H9 (cell line): ENCODE data around the gene CHORDC1. TPM values are rescaled to one million over a fixed set of nuclear protein-coding genes. Genes with fewer than 3 reads are reported as not detected.

Experiments used
- DNase-seq: peaks from one replicate; pipeline ENCODE4 v3.0.0-alpha.2; 2017
- H2AFZ ChIP-seq: one replicate; pipeline ENCODE4 v1.6.1; 2013; ENCODE audit warnings: mild to moderate bottlenecking, low read length, control low read depth, moderate library complexity
- H2AK5ac ChIP-seq: 2 replicates; pipeline ENCODE4 v1.6.1; 2013; ENCODE audit warnings: low read length, control low read depth, mixed read lengths; ENCODE audit not compliant: insufficient read length
- H2BK120ac ChIP-seq: one replicate; pipeline ENCODE4 v1.6.1; 2013; ENCODE audit warnings: low read depth, mild to moderate bottlenecking, low read length, control low read depth, inconsistent platforms; ENCODE audit not compliant: poor library complexity, severe bottlenecking
- H2BK12ac ChIP-seq: 2 replicates; pipeline ENCODE4 v1.6.1; 2013; ENCODE audit warnings: low read length, control low read depth, mixed read lengths, low read depth; ENCODE audit not compliant: insufficient read length
- H2BK15ac ChIP-seq: 2 replicates; pipeline ENCODE4 v1.6.1; 2013; ENCODE audit warnings: low read depth, low read length, control low read depth
- H2BK20ac ChIP-seq: one replicate; pipeline ENCODE4 v1.6.1; 2013; ENCODE audit warnings: low read depth, mild to moderate bottlenecking, low read length, control low read depth, inconsistent platforms; ENCODE audit not compliant: poor library complexity, severe bottlenecking
- H2BK5ac ChIP-seq: 2 replicates; pipeline ENCODE4 v1.6.1; 2013; ENCODE audit warnings: low read length, control low read depth, mixed read lengths; ENCODE audit not compliant: insufficient read length
- H3K14ac ChIP-seq: 2 replicates; pipeline ENCODE4 v1.6.1; 2013; ENCODE audit warnings: low read length, control low read depth; ENCODE audit not compliant: insufficient read depth
- H3K18ac ChIP-seq: 2 replicates; pipeline ENCODE4 v1.6.1; 2013; ENCODE audit warnings: low read depth, mild to moderate bottlenecking, mixed read lengths, low read length, control low read depth; ENCODE audit not compliant: insufficient read length
- H3K23ac ChIP-seq: 2 replicates; pipeline ENCODE4 v1.6.1; 2013; ENCODE audit warnings: low read length, control low read depth, mixed read lengths, low read depth; ENCODE audit not compliant: insufficient read length
- H3K23me2 ChIP-seq: 2 replicates; pipeline ENCODE4 v1.6.1; 2013; ENCODE audit warnings: low read depth, mild to moderate bottlenecking, mixed read lengths, low read length, control low read depth; ENCODE audit not compliant: insufficient read length, poor library complexity, severe bottlenecking
- H3K27ac ChIP-seq: 2 replicates; pipeline ENCODE4 v1.5.1; 2013; ENCODE audit warnings: low read length, control low read depth, mixed read lengths, low read depth; ENCODE audit not compliant: insufficient read length
- H3K27me3 ChIP-seq: 2 replicates; pipeline ENCODE4 v1.6.1; 2013; ENCODE audit warnings: low read length, control low read depth, inconsistent platforms; ENCODE audit not compliant: insufficient read depth
- H3K4ac ChIP-seq: 2 replicates; pipeline ENCODE4 v1.6.1; 2013; ENCODE audit warnings: low read depth, mild to moderate bottlenecking, control low read depth, inconsistent platforms, low read length, moderate library complexity
- H3K4me1 ChIP-seq: 2 replicates; pipeline ENCODE4 v1.6.1; 2013; ENCODE audit warnings: low read length, control low read depth, inconsistent platforms; ENCODE audit not compliant: insufficient read depth
- H3K4me2 ChIP-seq: 2 replicates; pipeline ENCODE4 v1.6.1; 2013; ENCODE audit warnings: low read length, control low read depth, mixed read lengths; ENCODE audit not compliant: insufficient read length, insufficient read depth
- H3K56ac ChIP-seq: 2 replicates; pipeline ENCODE4 v1.6.1; 2013; ENCODE audit warnings: low read depth, mild to moderate bottlenecking, mixed read lengths, low read length, control low read depth; ENCODE audit not compliant: insufficient read length
- H3K79me1 ChIP-seq: 2 replicates; pipeline ENCODE4 v1.6.1; 2013; ENCODE audit warnings: low read depth, mild to moderate bottlenecking, moderate library complexity, low read length, control low read depth, inconsistent platforms; ENCODE audit not compliant: insufficient read depth, poor library complexity, severe bottlenecking
- H3K79me2 ChIP-seq: 2 replicates; pipeline ENCODE4 v1.6.1; 2013; ENCODE audit warnings: low read length, control low read depth, inconsistent platforms; ENCODE audit not compliant: insufficient read depth
- H3K9ac ChIP-seq: 2 replicates; pipeline ENCODE4 v1.6.1; 2013; ENCODE audit warnings: low read length, control low read depth, mixed read lengths; ENCODE audit not compliant: insufficient read length; ENCODE audit errors: extremely low read depth
- H3K9me3 ChIP-seq: one replicate; pipeline ENCODE4 v1.6.1; 2013; ENCODE audit warnings: low read depth, low read length, inconsistent platforms; ENCODE audit not compliant: control insufficient read depth
- H3T11ph ChIP-seq: one replicate; pipeline ENCODE4 v1.6.1; 2013; ENCODE audit warnings: mild to moderate bottlenecking, low read length, control low read depth, inconsistent platforms
- H4K20me1 ChIP-seq: one replicate; pipeline ENCODE4 v1.6.1; 2013; ENCODE audit not compliant: control insufficient read depth, insufficient read length, insufficient read depth
- H4K5ac ChIP-seq: 2 replicates; pipeline ENCODE4 v1.6.1; 2013; ENCODE audit warnings: low read depth, mild to moderate bottlenecking, mixed read lengths, low read length, control low read depth; ENCODE audit not compliant: insufficient read length
- H4K8ac ChIP-seq: replicated peaks from 2 replicates; pipeline ENCODE4 v1.6.1; 2013; ENCODE audit warnings: low read length, control low read depth, mixed read lengths, low read depth; ENCODE audit not compliant: insufficient read length
- H4K91ac ChIP-seq: 2 replicates; pipeline ENCODE4 v1.6.1; 2013; ENCODE audit warnings: low read depth, mild to moderate bottlenecking, moderate library complexity, mixed read lengths, low read length, control low read depth; ENCODE audit not compliant: insufficient read length
- H3K27ac Mint-ChIP-seq, 3 experiments: 2 replicates in 2 of 3; 3 replicates in 1 of 3; pipeline ENCODE4 v1.8.0; 2020 to 2021; ENCODE audit warnings: mixed read lengths in 3 of 3, mild to moderate bottlenecking in 1 of 3, moderate library complexity in 1 of 3
- H3K27me3 Mint-ChIP-seq: 2 replicates; pipeline ENCODE4 v1.8.0; 2021; ENCODE audit warnings: low read depth, mild to moderate bottlenecking, moderate library complexity, mixed read lengths
- H3K36me3 Mint-ChIP-seq, 3 experiments: 2 replicates in 2 of 3; 3 replicates in 1 of 3; pipeline ENCODE4 v1.8.0; 2020 to 2021; ENCODE audit warnings: low read depth in 3 of 3, mixed read lengths in 3 of 3; ENCODE audit not compliant: insufficient read depth in 1 of 3
- H3K4me1 Mint-ChIP-seq, 2 experiments: 2 replicates each; pipeline ENCODE4 v1.8.0; 2020; ENCODE audit warnings: mixed read lengths in 2 of 2
- H3K4me3 Mint-ChIP-seq, 2 experiments: 2 replicates in 1 of 2; 3 replicates in 1 of 2; pipeline ENCODE4 v1.8.0; 2020 to 2021; ENCODE audit warnings: mild to moderate bottlenecking in 2 of 2, mixed read lengths in 2 of 2, moderate library complexity in 1 of 2
- H3K9me3 Mint-ChIP-seq, 2 experiments: 2 replicates in 1 of 2; 3 replicates in 1 of 2; pipeline ENCODE4 v1.8.0; 2020; ENCODE audit warnings: mild to moderate bottlenecking in 2 of 2, mixed read lengths in 2 of 2, moderate library complexity in 1 of 2
- WGBS: extraction: QIAGEN DNeasy Blood & Tissue Kit; methylation state at CpG from one replicate; pipeline ENCODE4 v1.1.7; 2013; ENCODE audit warnings: missing lambda C conversion rate, low lambda C conversion rate, mixed read lengths; ENCODE audit not compliant: insufficient read length; ENCODE audit errors: extremely low coverage; 5-methylcytosine and 5-hydroxymethylcytosine counted together
- total RNA-seq: library from RNA; stranded (reverse); gene quantifications from 2 replicates; pipeline ENCODE4 v1.2.1, GENCODE V29; 2021
- TF ChIP-seq, protein P1 (sequence below): fragments of 200-600 bp; sonication (generic); conservative IDR thresholded peaks from 3 replicates; pipeline ENCODE4 v1.8.0; 2021; ENCODE audit warnings: antibody characterized with exemption, mild to moderate bottlenecking

CHORDC1 gene
- total RNA-seq, 1 experiment from 2014 or later, result 77.7 TPM

DNA sequence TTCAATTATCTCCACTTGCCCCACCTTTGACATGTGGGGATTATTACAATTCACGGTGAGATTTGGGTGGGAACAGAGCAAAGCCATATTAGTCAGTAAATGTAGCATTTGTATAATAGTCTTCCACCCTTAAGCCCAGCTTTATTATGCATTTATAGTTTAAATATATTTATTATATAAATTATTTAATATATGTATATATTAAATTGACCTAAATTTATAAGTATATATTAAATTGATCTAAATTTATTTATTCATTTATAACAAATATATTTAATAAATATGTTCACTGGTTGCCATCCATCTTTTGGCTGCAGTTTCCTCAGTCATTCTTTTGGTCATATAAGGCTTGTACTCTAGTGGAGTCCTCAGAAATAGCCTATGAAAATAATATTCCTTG lies 23.6 kb upstream of the CHORDC1 start:
- no peaks in the 10 kb centered on the region for H3K79me2 ChIP-seq
- H3K56ac ChIP-seq, result no peak overlapping the region
- no peak overlapping the region for H2BK12ac ChIP-seq
- H3K23ac ChIP-seq, result no peak overlapping the region
- no peak overlapping the region for H3K27ac Mint-ChIP-seq
- no peak overlapping the region for H2BK5ac ChIP-seq
- no peak overlapping the region for H2AFZ ChIP-seq
- no peak overlapping the region for H3K27ac ChIP-seq
- no peak for DNase-seq
- no peak overlapping the region for H2BK20ac ChIP-seq
- H3K18ac ChIP-seq, result no peak overlapping the region
- H4K91ac ChIP-seq, result no peak overlapping the region
- H4K5ac ChIP-seq, result no peak overlapping the region
- no peak overlapping the region for H3T11ph ChIP-seq
- H3K9ac ChIP-seq, result no peak overlapping the region
- H3K4me1 Mint-ChIP-seq, result peaks cover 20 to 29% of the 10 kb centered on the region in 2 experiments
- no peaks in the 10 kb centered on the region for H4K20me1 ChIP-seq
- H3K79me1 ChIP-seq, result no peaks in the 10 kb centered on the region
- H3K4me1 ChIP-seq, result peaks cover 5% of the 10 kb centered on the region; the same call in 1 of the 2 replicates
- no peak overlapping the region for H3K4ac ChIP-seq
- no peak overlapping the region for H2BK15ac ChIP-seq
- H3K4me2 ChIP-seq, result no peak overlapping the region
- H3K9me3 Mint-ChIP-seq, result no peaks in the 10 kb centered on the region
- no peaks in the 10 kb centered on the region for H3K23me2 ChIP-seq
- no peak overlapping the region for H4K8ac ChIP-seq
- no peak overlapping the region for H2AK5ac ChIP-seq
- no peaks in the 10 kb centered on the region for H3K9me3 ChIP-seq
- H3K27me3 Mint-ChIP-seq, result no peaks in the 10 kb centered on the region; the same call in 1 of the 2 replicates
- no peaks in the 10 kb centered on the region for H3K36me3 Mint-ChIP-seq
- TF ChIP-seq, protein P1, sequence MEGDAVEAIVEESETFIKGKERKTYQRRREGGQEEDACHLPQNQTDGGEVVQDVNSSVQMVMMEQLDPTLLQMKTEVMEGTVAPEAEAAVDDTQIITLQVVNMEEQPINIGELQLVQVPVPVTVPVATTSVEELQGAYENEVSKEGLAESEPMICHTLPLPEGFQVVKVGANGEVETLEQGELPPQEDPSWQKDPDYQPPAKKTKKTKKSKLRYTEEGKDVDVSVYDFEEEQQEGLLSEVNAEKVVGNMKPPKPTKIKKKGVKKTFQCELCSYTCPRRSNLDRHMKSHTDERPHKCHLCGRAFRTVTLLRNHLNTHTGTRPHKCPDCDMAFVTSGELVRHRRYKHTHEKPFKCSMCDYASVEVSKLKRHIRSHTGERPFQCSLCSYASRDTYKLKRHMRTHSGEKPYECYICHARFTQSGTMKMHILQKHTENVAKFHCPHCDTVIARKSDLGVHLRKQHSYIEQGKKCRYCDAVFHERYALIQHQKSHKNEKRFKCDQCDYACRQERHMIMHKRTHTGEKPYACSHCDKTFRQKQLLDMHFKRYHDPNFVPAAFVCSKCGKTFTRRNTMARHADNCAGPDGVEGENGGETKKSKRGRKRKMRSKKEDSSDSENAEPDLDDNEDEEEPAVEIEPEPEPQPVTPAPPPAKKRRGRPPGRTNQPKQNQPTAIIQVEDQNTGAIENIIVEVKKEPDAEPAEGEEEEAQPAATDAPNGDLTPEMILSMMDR, result no peak
- H2BK120ac ChIP-seq, result no peak overlapping the region
- no CpG with 5 or more reads among the region's 1 CpG for WGBS
- H3K27me3 ChIP-seq, result no peaks in the 10 kb centered on the region
- no peak overlapping the region for H3K14ac ChIP-seq
- no peak overlapping the region for H3K4me3 Mint-ChIP-seq
